Mesendoderm (in vitro differentiated cells): ENCODE measurements around the gene KRTDAP.

Experiments
- DNase-seq: peaks from one replicate; pipeline ENCODE4 v3.0.0; 2013
- H2AK5ac ChIP-seq: 2 replicates; pipeline ENCODE4 v1.6.1; 2013; ENCODE audit warnings: low read length, inconsistent platforms
- H2BK120ac ChIP-seq: 2 replicates; pipeline ENCODE4 v1.6.1; 2013; ENCODE audit warnings: low read depth, mild to moderate bottlenecking, low read length, moderate library complexity, mixed read lengths
- H2BK15ac ChIP-seq: replicated peaks from 2 replicates; pipeline ENCODE4 v1.6.1; 2013; ENCODE audit warnings: low read depth, mild to moderate bottlenecking, moderate library complexity
- H2BK5ac ChIP-seq: 2 replicates; pipeline ENCODE4 v1.6.1; 2013; ENCODE audit warnings: low read length, inconsistent platforms
- H3K18ac ChIP-seq: 2 replicates; pipeline ENCODE4 v1.6.1; 2013; ENCODE audit warnings: mild to moderate bottlenecking, low read length, mixed read lengths
- H3K23ac ChIP-seq: one replicate; pipeline ENCODE4 v1.6.1; 2013; ENCODE audit warnings: low read length
- H3K27ac ChIP-seq: 2 replicates; pipeline ENCODE4 v1.5.1; 2013; ENCODE audit warnings: low read depth, mild to moderate bottlenecking, inconsistent platforms, low read length, moderate library complexity
- H3K27me3 ChIP-seq: 2 replicates; pipeline ENCODE4 v1.6.1; 2013; ENCODE audit warnings: low read length, control low read depth, mild to moderate bottlenecking, inconsistent platforms; ENCODE audit not compliant: insufficient read depth, poor library complexity
- H3K36me3 ChIP-seq: 2 replicates; pipeline ENCODE4 v1.6.1; 2013; ENCODE audit warnings: low read length, inconsistent platforms; ENCODE audit not compliant: control insufficient read depth, insufficient read depth
- H3K4ac ChIP-seq: one replicate; pipeline ENCODE4 v1.6.1; 2013; ENCODE audit warnings: low read depth, mild to moderate bottlenecking, low read length, moderate library complexity
- H3K4me1 ChIP-seq: 2 replicates; pipeline ENCODE4 v1.6.1; 2013; ENCODE audit warnings: low read depth, low read length, inconsistent platforms; ENCODE audit not compliant: control insufficient read depth
- H3K4me2 ChIP-seq: 2 replicates; pipeline ENCODE4 v1.6.1; 2013; ENCODE audit warnings: low read length
- H3K4me3 ChIP-seq: 2 replicates; pipeline ENCODE4 v1.5.1; 2013; ENCODE audit warnings: mild to moderate bottlenecking, low read length
- H3K56ac ChIP-seq: one replicate; pipeline ENCODE4 v1.6.1; 2013; ENCODE audit warnings: low read length
- H3K79me1 ChIP-seq: 2 replicates; pipeline ENCODE4 v1.6.1; 2013; ENCODE audit warnings: low read length, inconsistent platforms
- H3K79me2 ChIP-seq: 2 replicates; pipeline ENCODE4 v1.6.1; 2013; ENCODE audit warnings: mild to moderate bottlenecking, low read length; ENCODE audit not compliant: control insufficient read depth, insufficient read depth
- H3K9ac ChIP-seq: 2 replicates; pipeline ENCODE4 v1.6.1; 2013; ENCODE audit warnings: low read length, inconsistent platforms
- H4K5ac ChIP-seq: one replicate; pipeline ENCODE4 v1.6.1; 2013; ENCODE audit warnings: low read length
- H4K8ac ChIP-seq: one replicate; pipeline ENCODE4 v1.6.1; 2013; ENCODE audit warnings: low read depth, mild to moderate bottlenecking, control low read depth, low read length, moderate library complexity
- WGBS: extraction: QIAGEN DNeasy Blood & Tissue Kit; methylation state at CpG from one replicate; pipeline ENCODE4 v1.1.7; 2013; ENCODE audit warnings: low lambda C conversion rate, missing lambda C conversion rate; ENCODE audit not compliant: insufficient coverage; ENCODE audit errors: extremely low coverage; 5-methylcytosine and 5-hydroxymethylcytosine counted together

Gene KRTDAP

GRCh38 chr19:35511337-35511736, 21.1 kb upstream of the KRTDAP start:
- Histone ChIP-seq H3K9ac (no peak overlapping the region), H3K79me2 (peaks cover 24% of the 10 kb centered on the region), H3K4me3 (no peak overlapping the region), H2BK15ac (no peak overlapping the region), H3K18ac (no peak overlapping the region), H3K4ac (no peak overlapping the region), H3K4me1 (no peaks in the 10 kb centered on the region), H3K79me1 (peaks cover 13% of the 10 kb centered on the region), H3K27me3 (no peaks in the 10 kb centered on the region), H3K36me3 (no peaks in the 10 kb centered on the region), H4K5ac (no peak overlapping the region), H3K27ac (no peak overlapping the region), H4K8ac (no peak overlapping the region), H2BK5ac (no peak overlapping the region), H3K4me2 (no peak overlapping the region), H2BK120ac (no peak overlapping the region), H2AK5ac (no peak overlapping the region), H3K56ac (no peak overlapping the region), H3K23ac (no peak overlapping the region)
- no peak for DNase-seq
- WGBS = no CpG with 5 or more reads among the region's 7 CpGs

- Histone ChIP-seq H4K8ac (no peak overlapping the region), H3K79me1 (peaks cover 20% of the 10 kb centered on the region), H4K5ac (no peak overlapping the region), H2BK120ac (no peak overlapping the region), H3K4me1 (no peaks in the 10 kb centered on the region), H2BK5ac (no peak overlapping the region), H2AK5ac (no peak overlapping the region), H3K4me2 (peak overlapping the region; percentile 15), H3K4me3 (no peak overlapping the region), H2BK15ac (no peak overlapping the region), H3K79me2 (peaks cover 28% of the 10 kb centered on the region), H3K18ac (peak overlapping the region; percentile 11), H3K23ac (no peak overlapping the region), H3K36me3 (peaks cover 4% of the 10 kb centered on the region), H3K27me3 (no peaks in the 10 kb centered on the region), H3K27ac (no peak overlapping the region), H3K4ac (no peak overlapping the region), H3K56ac (peak overlapping the region; percentile 85), H3K9ac (peak overlapping the region; percentile 50)
- no CpG with 5 or more reads among the region's 15 CpGs for WGBS
- DNase-seq = no peak
These were observed 20.3 kb upstream of the KRTDAP start for GRCh38 chr19:35510626-35510964.

GRCh38 chr19:35509861-35510625, 19.8 kb upstream of the KRTDAP start:
- Histone ChIP-seq H4K8ac (no peak overlapping the region), H3K79me1 (peaks cover 22% of the 10 kb centered on the region), H2AK5ac (peak overlapping the region; percentile 70), H3K56ac (peak overlapping the region; percentile 93), H3K27me3 (no peaks in the 10 kb centered on the region), H3K4me2 (peak overlapping the region; percentile 82), H2BK5ac (peak overlapping the region; percentile 57), H2BK15ac (no peak overlapping the region), H3K18ac (peak overlapping the region; percentile 60), H3K36me3 (peaks cover 8% of the 10 kb centered on the region), H2BK120ac (no peak overlapping the region), H3K9ac (peak overlapping the region; percentile 83), H3K23ac (peak overlapping the region; percentile 7), H3K4me1 (no peaks in the 10 kb centered on the region), H3K4ac (no peak overlapping the region), H3K79me2 (peaks cover 28% of the 10 kb centered on the region), H3K27ac (peak overlapping the region; percentile 79), H4K5ac (no peak overlapping the region), H3K4me3 (peak overlapping the region; percentile 83)
- DNase-seq = peak; percentile 95
- WGBS = no CpG with 5 or more reads among the region's 39 CpGs

GRCh38 chr19:35509018-35509652, 18.9 kb upstream of the KRTDAP start:
- H3K4ac ChIP-seq = no peak overlapping the region

GRCh38 chr19:35508129-35508528, 17.9 kb upstream of the KRTDAP start:
- Histone ChIP-seq H3K4me3 (no peak overlapping the region), H3K23ac (no peak overlapping the region), H2BK5ac (no peak overlapping the region), H3K4me1 (no peaks in the 10 kb centered on the region), H3K79me1 (peaks cover 22% of the 10 kb centered on the region), H3K27me3 (no peaks in the 10 kb centered on the region), H3K56ac (peak overlapping the region; percentile 93), H2AK5ac (no peak overlapping the region), H2BK120ac (no peak overlapping the region), H3K36me3 (peaks cover 10% of the 10 kb centered on the region), H4K5ac (no peak overlapping the region), H3K9ac (peak overlapping the region; percentile 83), H2BK15ac (no peak overlapping the region), H3K18ac (no peak overlapping the region), H3K79me2 (peaks cover 28% of the 10 kb centered on the region), H3K4ac (no peak overlapping the region), H3K4me2 (no peak overlapping the region), H3K27ac (no peak overlapping the region), H4K8ac (no peak overlapping the region)
- WGBS = no CpG with 5 or more reads among the region's 3 CpGs
- no peak for DNase-seq

More at GRCh38 chr19:35509018-35509652, 18.9 kb upstream of the KRTDAP start:
- peak overlapping the region; percentile 79 for H3K27ac ChIP-seq
- peak; percentile 88 for DNase-seq
- no CpG with 5 or more reads among the region's 12 CpGs for WGBS
- H3K18ac ChIP-seq = peak overlapping the region; percentile 60
- H3K23ac ChIP-seq = no peak overlapping the region
- H2BK5ac ChIP-seq = peak overlapping the region; percentile 57
- H3K27me3 ChIP-seq = no peaks in the 10 kb centered on the region
- no peak overlapping the region for H2BK120ac ChIP-seq
- H4K8ac ChIP-seq = no peak overlapping the region
- no peaks in the 10 kb centered on the region for H3K4me1 ChIP-seq
- no peak overlapping the region for H2BK15ac ChIP-seq
- H3K9ac ChIP-seq = peak overlapping the region; percentile 83
- H3K4me2 ChIP-seq = peak overlapping the region; percentile 82
- no peak overlapping the region for H4K5ac ChIP-seq
- peaks cover 22% of the 10 kb centered on the region for H3K79me1 ChIP-seq
- H3K4me3 ChIP-seq = peak overlapping the region; percentile 83
- peaks cover 28% of the 10 kb centered on the region for H3K79me2 ChIP-seq
- peaks cover 9% of the 10 kb centered on the region for H3K36me3 ChIP-seq
- peak overlapping the region; percentile 70 for H2AK5ac ChIP-seq
- H3K56ac ChIP-seq = peak overlapping the region; percentile 93
